Measurements from ENCODE around the gene FBH1.
A peak's percentile ranks its signal among the peaks of the same experiment; 100 is the strongest.
"Not testable (repeated sequence)": the region's sequence is repeated elsewhere in the genome, so short reads cannot be mapped to it uniquely, and the experiment has no call there.

FBH1 gene

DNA sequence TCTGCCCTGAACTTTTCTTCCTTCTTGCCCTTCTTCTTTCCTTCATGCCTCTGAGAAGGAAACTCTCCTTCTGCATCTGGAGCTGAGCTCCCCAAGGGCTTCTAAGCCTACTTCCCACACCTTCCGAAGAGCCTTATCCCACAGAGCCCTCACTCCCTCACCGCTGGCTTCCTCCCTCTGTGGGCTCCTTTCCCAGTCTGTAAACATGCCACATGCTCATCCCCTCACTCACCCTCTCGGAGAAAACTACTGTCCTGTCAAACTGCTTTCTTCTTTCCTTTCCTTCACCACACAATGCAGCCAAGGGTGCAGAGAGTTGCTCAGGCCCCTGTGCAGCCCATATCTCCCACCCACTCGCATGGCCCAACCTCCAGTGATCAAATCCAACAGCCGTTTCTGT, 18.4 kb upstream of the FBH1 start:
- Histone ChIP-seq H3K27me3 (no peaks in the 10 kb centered on the region), H3K9me3 (no peaks in the 10 kb centered on the region), H3K36me3 (no peaks in the 10 kb centered on the region), H3K4me1 (ENCODE audit: control insufficient read depth in 1 of 2, insufficient read depth in 1 of 2, low read depth in 1 of 2, low read length in 1 of 2) (peaks cover 6 to 7% of the 10 kb centered on the region in 2 experiments), H3K27ac (no peak overlapping the region), H3K4me3 (ENCODE audit: low read depth in 1 of 2, low read length in 1 of 2) (no peak overlapping the region)
- TF ChIP-seq, protein P1, sequence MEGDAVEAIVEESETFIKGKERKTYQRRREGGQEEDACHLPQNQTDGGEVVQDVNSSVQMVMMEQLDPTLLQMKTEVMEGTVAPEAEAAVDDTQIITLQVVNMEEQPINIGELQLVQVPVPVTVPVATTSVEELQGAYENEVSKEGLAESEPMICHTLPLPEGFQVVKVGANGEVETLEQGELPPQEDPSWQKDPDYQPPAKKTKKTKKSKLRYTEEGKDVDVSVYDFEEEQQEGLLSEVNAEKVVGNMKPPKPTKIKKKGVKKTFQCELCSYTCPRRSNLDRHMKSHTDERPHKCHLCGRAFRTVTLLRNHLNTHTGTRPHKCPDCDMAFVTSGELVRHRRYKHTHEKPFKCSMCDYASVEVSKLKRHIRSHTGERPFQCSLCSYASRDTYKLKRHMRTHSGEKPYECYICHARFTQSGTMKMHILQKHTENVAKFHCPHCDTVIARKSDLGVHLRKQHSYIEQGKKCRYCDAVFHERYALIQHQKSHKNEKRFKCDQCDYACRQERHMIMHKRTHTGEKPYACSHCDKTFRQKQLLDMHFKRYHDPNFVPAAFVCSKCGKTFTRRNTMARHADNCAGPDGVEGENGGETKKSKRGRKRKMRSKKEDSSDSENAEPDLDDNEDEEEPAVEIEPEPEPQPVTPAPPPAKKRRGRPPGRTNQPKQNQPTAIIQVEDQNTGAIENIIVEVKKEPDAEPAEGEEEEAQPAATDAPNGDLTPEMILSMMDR (IDR thresholded peaks at IDR 0.05): no peak

GRCh38 chr10:5873515-5873995, 16.5 kb upstream of the FBH1 start:
- H3K9me3 ChIP-seq: no peaks in the 10 kb centered on the region
- peaks cover 4% of the 10 kb centered on the region for H3K36me3 ChIP-seq
- H3K4me3 ChIP-seq (ENCODE audit: low read depth in 1 of 2, low read length in 1 of 2): peak overlapping the region; percentile 53 to 59
- H3K27me3 ChIP-seq: no peaks in the 10 kb centered on the region
- H3K27ac ChIP-seq: no peak overlapping the region
- H3K4me1 ChIP-seq (ENCODE audit: control insufficient read depth in 1 of 2, insufficient read depth in 1 of 2, low read depth in 1 of 2, low read length in 1 of 2): no peaks in the 10 kb centered on the region
- TF ChIP-seq, protein P1 (IDR thresholded peaks at IDR 0.05): peak; percentile 82

- TF ChIP-seq, protein P1 (IDR thresholded peaks at IDR 0.05): no peak
- Histone ChIP-seq H3K27me3 (no peaks in the 10 kb centered on the region), H3K4me3 (ENCODE audit: low read depth in 1 of 2, low read length in 1 of 2) (no peak overlapping the region), H3K27ac (no peak overlapping the region), H3K36me3 (peaks cover 4% of the 10 kb centered on the region), H3K4me1 (ENCODE audit: control insufficient read depth in 1 of 2, insufficient read depth in 1 of 2, low read depth in 1 of 2, low read length in 1 of 2) (no peaks in the 10 kb centered on the region), H3K9me3 (no peaks in the 10 kb centered on the region)
These were observed 13.8 kb upstream of the FBH1 start for GRCh38 chr10:5876181-5876768.

- H3K9me3 ChIP-seq; H3K27ac ChIP-seq; H3K27me3 ChIP-seq; H3K36me3 ChIP-seq; H3K4me1 ChIP-seq (ENCODE audit: control insufficient read depth in 1 of 2, insufficient read depth in 1 of 2, low read depth in 1 of 2, low read length in 1 of 2); H3K4me3 ChIP-seq (ENCODE audit: low read depth in 1 of 2, low read length in 1 of 2): not testable (repeated sequence)
These were observed 13.0 kb upstream of the FBH1 start for GRCh38 chr10:5877041-5877440.

GRCh38 chr10:5882961-5883360, 7.1 kb upstream of the FBH1 start:
- H3K4me1 ChIP-seq (ENCODE audit: control insufficient read depth in 1 of 2, insufficient read depth in 1 of 2, low read depth in 1 of 2, low read length in 1 of 2): no peaks in the 10 kb centered on the region
- no peaks in the 10 kb centered on the region for H3K9me3 ChIP-seq
- H3K27me3 ChIP-seq: no peaks in the 10 kb centered on the region
- H3K36me3 ChIP-seq: no peaks in the 10 kb centered on the region
- TF ChIP-seq, protein P1 (IDR thresholded peaks at IDR 0.05): no peak
- H3K4me3 ChIP-seq (ENCODE audit: low read depth in 1 of 2, low read length in 1 of 2): no peak overlapping the region
- no peak overlapping the region for H3K27ac ChIP-seq

GRCh38 chr10:5885619-5886018, 4.4 kb upstream of the FBH1 start:
- H3K27ac ChIP-seq: no peak overlapping the region
- TF ChIP-seq, protein P1 (IDR thresholded peaks at IDR 0.05): no peak
- no peaks in the 10 kb centered on the region for H3K9me3 ChIP-seq
- H3K36me3 ChIP-seq: no peaks in the 10 kb centered on the region
- peaks cover 11% of the 10 kb centered on the region for H3K27me3 ChIP-seq
- H3K4me3 ChIP-seq (ENCODE audit: low read depth in 1 of 2, low read length in 1 of 2): no peak overlapping the region
- peaks cover 13% of the 10 kb centered on the region in 2 experiments for H3K4me1 ChIP-seq (ENCODE audit: control insufficient read depth in 1 of 2, insufficient read depth in 1 of 2, low read depth in 1 of 2, low read length in 1 of 2)
